WERI-Rb-1 (cell line): ENCODE results near the gene CLDN22.

Source experiments
- DNase-seq: peaks from one replicate; pipeline ENCODE4 v3.0.0-alpha.2; 2020
- H3K27ac ChIP-seq: fragments of 250-450 bp; sonication (Bioruptor Pico); 2 replicates; pipeline ENCODE4 v1.5.1; 2020; ENCODE audit warnings: mild to moderate bottlenecking, moderate library complexity
- H3K27me3 ChIP-seq: fragments of 250-450 bp; sonication (Bioruptor Pico); 2 replicates; pipeline ENCODE4 v1.5.1; 2021; ENCODE audit warnings: mild to moderate bottlenecking, low read depth, moderate library complexity; ENCODE audit not compliant: insufficient read depth, severe bottlenecking
- H3K36me3 ChIP-seq: fragments of 250-450 bp; sonication (Bioruptor Pico); 2 replicates; pipeline ENCODE4 v1.5.1; 2020; ENCODE audit warnings: mild to moderate bottlenecking, moderate library complexity
- H3K4me3 ChIP-seq: 2 replicates; pipeline ENCODE4 v1.5.1; 2011; ENCODE audit warnings: low read depth, mild to moderate bottlenecking, control low read depth, low read length
- H3K9me3 ChIP-seq: fragments of 250-450 bp; sonication (Bioruptor Pico); 2 replicates; pipeline ENCODE4 v1.5.1; 2021; ENCODE audit warnings: mild to moderate bottlenecking, moderate library complexity; ENCODE audit not compliant: severe bottlenecking
- CTCF ChIP-seq: IDR thresholded peaks from 2 replicates; pipeline ENCODE4 v1.5.1; 2011; ENCODE audit warnings: low read depth, mild to moderate bottlenecking, control low read depth, inconsistent platforms, low read length

CLDN22 gene

GRCh38 chr4:183272384-183272783, 47.7 kb downstream of the CLDN22 start:
- Histone ChIP-seq H3K9me3 (peaks cover 2% of the 10 kb centered on the region), H3K27ac (no peak overlapping the region), H3K27me3 (no peaks in the 10 kb centered on the region), H3K36me3 (peaks cover 5% of the 10 kb centered on the region), H3K4me3 (no peak overlapping the region)
- no peak for TF ChIP-seq CTCF
- no peak for DNase-seq

- no peak overlapping the region for H3K27ac ChIP-seq
- no peak for DNase-seq
- no peaks in the 10 kb centered on the region for H3K9me3 ChIP-seq
- H3K27me3 ChIP-seq = no peaks in the 10 kb centered on the region
- peaks cover 5% of the 10 kb centered on the region for H3K36me3 ChIP-seq
- no peak overlapping the region for H3K4me3 ChIP-seq
- TF ChIP-seq CTCF = no peak
Observed at GRCh38 chr4:183268556-183268955, 51.5 kb downstream of the CLDN22 start.
